Fibroblast of skin of back (primary cell): ENCODE data around the gene RNF41.
A peak's percentile ranks its signal among the peaks of the same experiment; 100 is the strongest.

Source experiments
- DNase-seq: peaks from one replicate; pipeline ENCODE4 v3.0.0-alpha.2; 2013

Gene RNF41

GRCh38 chr12:56208006-56208405 lies 13.7 kb downstream of the RNF41 start:
- no peak for DNase-seq

- peak; percentile 61 for DNase-seq
Observed at GRCh38 chr12:56206452-56207166, 15.1 kb downstream of the RNF41 start.

- DNase-seq: no peak
Observed at GRCh38 chr12:56205445-56205844, 16.3 kb downstream of the RNF41 start.

GRCh38 chr12:56204275-56204674 lies 17.4 kb downstream of the RNF41 start:
- no peak for DNase-seq

GRCh38 chr12:56202838-56203237 lies 18.9 kb downstream of the RNF41 start:
- DNase-seq: no peak

GRCh38 chr12:56202366-56202765 lies 19.4 kb downstream of the RNF41 start:
- DNase-seq: no peak

- peak; percentile 32 for DNase-seq
Observed at GRCh38 chr12:56198836-56199235, 22.9 kb downstream of the RNF41 start.

GRCh38 chr12:56197921-56198635 lies 23.6 kb downstream of the RNF41 start:
- DNase-seq: no peak

GRCh38 chr12:56196818-56197550 lies 24.7 kb downstream of the RNF41 start:
- DNase-seq: peak; percentile 89

GRCh38 chr12:56193025-56193578 lies 28.6 kb downstream of the RNF41 start:
- peak; percentile 84 for DNase-seq

GRCh38 chr12:56192582-56192981 lies 29.1 kb downstream of the RNF41 start:
- no peak for DNase-seq

- no peak for DNase-seq
Observed at GRCh38 chr12:56190695-56191155, 31.0 kb downstream of the RNF41 start.

- peak; percentile 85 for DNase-seq
Observed at GRCh38 chr12:56189918-56190694, 31.6 kb downstream of the RNF41 start.

- peak; percentile 87 for DNase-seq
Observed at GRCh38 chr12:56189099-56189917, 32.4 kb downstream of the RNF41 start, which contains the start of gene SMARCC2. Gene SMARCC2, minus strand, starts transcription at chr12:56189483. Its CDS starts 22 bp downstream, at chr12:56189461.

GRCh38 chr12:56188778-56189098 lies 33.0 kb downstream of the RNF41 start:
- DNase-seq: no peak

- DNase-seq: no peak
Observed at GRCh38 chr12:56188131-56188777, 33.5 kb downstream of the RNF41 start.

GRCh38 chr12:56186957-56187356 lies 34.8 kb downstream of the RNF41 start:
- DNase-seq: no peak

- DNase-seq: no peak
Observed at GRCh38 chr12:56178347-56178746, 43.4 kb downstream of the RNF41 start.

- no peak for DNase-seq
Observed at GRCh38 chr12:56172839-56173238, 48.9 kb downstream of the RNF41 start.

- no peak for DNase-seq
Observed at GRCh38 chr12:56169229-56169759, 52.4 kb downstream of the RNF41 start.

GRCh38 chr12:56165369-56165768 lies 56.4 kb downstream of the RNF41 start:
- DNase-seq: no peak
